GM21786 (cell line): ENCODE data around the gene EFCAB7.
"Not testable (repeated sequence)": the region's sequence is repeated elsewhere in the genome, so short reads cannot be mapped to it uniquely, and the experiment has no call there.

Experiments used
- ATAC-seq: cut with Tn5 transposase; IDR thresholded peaks from one replicate; pipeline ENCODE4 v1.9.1; 2021; ENCODE audit not compliant: unreplicated experiment

Gene EFCAB7

GRCh38 chr1:63547621-63548294 lies 24.4 kb downstream of the EFCAB7 start:
- no peak for ATAC-seq

- ATAC-seq, result no peak
Observed at GRCh38 chr1:63548303-63548702, 25.0 kb downstream of the EFCAB7 start.

GRCh38 chr1:63548877-63549276 lies 25.6 kb downstream of the EFCAB7 start:
- ATAC-seq, result no peak

GRCh38 chr1:63555480-63555879 lies 32.2 kb downstream of the EFCAB7 start:
- no peak for ATAC-seq

GRCh38 chr1:63557365-63557987 lies 34.2 kb downstream of the EFCAB7 start:
- ATAC-seq, result no peak

GRCh38 chr1:63559357-63559756 lies 36.0 kb downstream of the EFCAB7 start:
- no peak for ATAC-seq

GRCh38 chr1:63563745-63564144 lies 40.4 kb downstream of the EFCAB7 start:
- ATAC-seq, result no peak

GRCh38 chr1:63569068-63569467 lies 45.7 kb downstream of the EFCAB7 start:
- ATAC-seq, result no peak

- ATAC-seq, result no peak
Observed at GRCh38 chr1:63569640-63570316, 46.5 kb downstream of the EFCAB7 start.

GRCh38 chr1:63572686-63573085 lies 49.4 kb downstream of the EFCAB7 start:
- not testable (repeated sequence) for ATAC-seq

- not testable (repeated sequence) for ATAC-seq
Observed at GRCh38 chr1:63574203-63574796, 51.0 kb downstream of the EFCAB7 start.

- no peak for ATAC-seq
Observed at GRCh38 chr1:63575340-63575826, 52.1 kb downstream of the EFCAB7 start.

GRCh38 chr1:63586326-63586725 lies 63.0 kb downstream of the EFCAB7 start:
- ATAC-seq, result not testable (repeated sequence)

GRCh38 chr1:63590166-63590560 lies 66.8 kb downstream of the EFCAB7 start:
- ATAC-seq, result no peak

GRCh38 chr1:63592536-63593302 lies 69.4 kb downstream of the EFCAB7 start:
- ATAC-seq, result no peak

- ATAC-seq, result peak; percentile 65
Observed at GRCh38 chr1:63593303-63593885, 70.1 kb downstream of the EFCAB7 start, which contains the start of gene PGM1. Gene PGM1, plus strand, starts transcription at chr1:63593411. Its CDS starts 78 bp downstream, at chr1:63593489.

GRCh38 chr1:63593886-63594605 lies 70.7 kb downstream of the EFCAB7 start:
- ATAC-seq, result peak; percentile 44

- ATAC-seq, result no peak
Observed at GRCh38 chr1:63595435-63595834, 72.1 kb downstream of the EFCAB7 start.

- no peak for ATAC-seq
Observed at GRCh38 chr1:63599799-63600198, 76.5 kb downstream of the EFCAB7 start.

GRCh38 chr1:63600248-63600647 lies 76.9 kb downstream of the EFCAB7 start:
- ATAC-seq, result no peak
